GM18951 (cell line): ENCODE results near the gene HNRNPK.
A peak's percentile ranks its signal among the peaks of the same experiment; 100 is the strongest.

Experiments used
- POLR2A ChIP-seq: IDR thresholded peaks from 4 replicates; pipeline ENCODE4 v1.6.1; 2011; ENCODE audit warnings: mild to moderate bottlenecking; ENCODE audit not compliant: insufficient read length, insufficient read depth; ENCODE audit errors: extremely low read depth
- in situ Hi-C: fragments of 300-500 bp; cut with MboI; formaldehyde crosslinking; loops from one replicate; pipeline ENCODE4 v1.12.0; 2022; ENCODE audit warnings: low sequenced_read_pairs, mixed read lengths, inconsistent platforms; ENCODE audit not compliant: unreplicated experiment

HNRNPK gene

GRCh38 chr9:83934569-83935275 is 45.3 kb downstream of the HNRNPK start:
- no peak for TF ChIP-seq POLR2A
- in situ Hi-C loops: no loop called here

GRCh38 chr9:83933790-83934189 is 46.2 kb downstream of the HNRNPK start:
- no peak for TF ChIP-seq POLR2A
- in situ Hi-C loops: no loop called here

GRCh38 chr9:83932851-83933250 is 47.2 kb downstream of the HNRNPK start:
- in situ Hi-C loops: no loop called here
- no peak for TF ChIP-seq POLR2A

- no peak for TF ChIP-seq POLR2A
These were observed 48.0 kb downstream of the HNRNPK start for GRCh38 chr9:83932011-83932410.

GRCh38 chr9:83930881-83931280 is 49.1 kb downstream of the HNRNPK start:
- in situ Hi-C loops: no loop called here
- TF ChIP-seq POLR2A: no peak

More at GRCh38 chr9:83932011-83932410, 48.0 kb downstream of the HNRNPK start:
- in situ Hi-C loops: no loop called here

- TF ChIP-seq POLR2A: no peak
- in situ Hi-C loops: no loop called here
These were observed 52.4 kb downstream of the HNRNPK start for GRCh38 chr9:83927591-83927990.

- peak; percentile 94 for TF ChIP-seq POLR2A
- in situ Hi-C loops: loop anchor here (25.0 kb wide), 2 partner anchors 309 to 584 kb away; partner anchors contain the start of gene IDNK
These were observed 58.9 kb downstream of the HNRNPK start, which contains the start of gene KIF27 for GRCh38 chr9:83920927-83921707. TSS of gene KIF27 (minus strand) at chr9:83921432. CDS start at chr9:83915591, 5,841 bp downstream.

GRCh38 chr9:83920469-83920926 is 59.5 kb downstream of the HNRNPK start:
- in situ Hi-C loops: loop anchor here (25.0 kb wide), 2 partner anchors 308 to 583 kb away; partner anchors contain the start of gene IDNK
- no peak for TF ChIP-seq POLR2A

GRCh38 chr9:83919111-83919510 is 60.9 kb downstream of the HNRNPK start:
- no peak for TF ChIP-seq POLR2A
- in situ Hi-C loops: loop anchor here (25.0 kb wide), 2 partner anchors 307 to 582 kb away; partner anchors contain the start of gene IDNK
